Measurements from ENCODE around the gene MGAT4A. TPM values are rescaled to one million over a fixed set of nuclear protein-coding genes. Genes with fewer than 3 reads are reported as not detected.

The MGAT4A gene
- total and polyA plus RNA-seq, 10 of the 15 experiments (the other 5 are each of a cell fraction or from before 2014, with no cell fraction given), result 4.3 to 23.4 (median 13.6) TPM

- ChIA-PET POLR2A (no interaction called here), RAD21 (ENCODE audit: unreplicated experiment) (interaction anchor here (1.2 kb wide), 1 partner anchor 9 kb away, joined by 6 read pairs; no protein-coding TSS in a partner anchor), CTCF (interaction anchor here (0.8 to 1.3 kb wide), 2 partner anchors 9 to 71 kb away, joined by 3 to 4 read pairs; no protein-coding TSS in a partner anchor), SMC1A (ENCODE audit: uncharacterized antibody, unreplicated experiment) (interaction anchor here (0.8 to 3.3 kb wide), 6 partner anchors 9 to 30 kb away, joined by 3 to 16 read pairs (median 4); partner anchors contain the start of gene MGAT4A)
- FAIRE-seq, result no peak
- Histone ChIP-seq H3K27me3 (replicated peaks in 1 of 2; ENCODE audit: control insufficient read depth in 2 of 2, insufficient read depth in 2 of 2, low read length in 1 of 2) (no peaks in the 10 kb centered on the region), H3K9me3 (replicated peaks; ENCODE audit: control insufficient read depth, insufficient read depth, low read length) (peaks cover 4% of the 10 kb centered on the region; the same call in 2 of the 3 replicates), H3K9ac (ENCODE audit: control insufficient read depth, insufficient read depth, low read length) (no peak overlapping the region), H4K20me1 (ENCODE audit: control insufficient read depth, insufficient read depth) (no peaks in the 10 kb centered on the region), H3K4me1 (ENCODE audit: control insufficient read depth, insufficient read depth, low read length) (no peaks in the 10 kb centered on the region), H3K4me2 (ENCODE audit: control insufficient read depth, insufficient read depth) (no peak overlapping the region), H2AFZ (ENCODE audit: control insufficient read depth, low read depth, low read length) (no peak overlapping the region), H3K27ac (ENCODE audit: control insufficient read depth, insufficient read depth) (no peak overlapping the region), H3K36me3 (ENCODE audit: control insufficient read depth in 2 of 2, insufficient read depth in 2 of 2, low read length in 1 of 2) (no peaks in the 10 kb centered on the region), H3K79me2 (ENCODE audit: control insufficient read depth, insufficient read depth, low read length) (no peaks in the 10 kb centered on the region), H3K4me3 (no peak overlapping the region)
- no peak for ATAC-seq
- BruUV-seq (replicated peaks), result no TSS peak
- intact Hi-C loops (cut with micrococcal nuclease; ENCODE audit: unreplicated experiment), result no loop called here
- in situ Hi-C loops (cut with MboI), result no loop called here
- 85% methylated on average over 4 of the region's 4 CpGs for WGBS (ENCODE audit: insufficient coverage, insufficient replicate concordance, low lambda C conversion rate, missing lambda C conversion rate)
- TF ChIP-seq IRF5 (IDR thresholded peaks at IDR 0.05; ENCODE audit: borderline replicate concordance) (no peak), ZBTB4 (CRISPR knock-in tag; IDR thresholded peaks at IDR 0.05) (no peak), SUZ12 (IDR thresholded peaks at IDR 0.05; ENCODE audit: unreplicated experiment) (no peak), BCL3 (IDR thresholded peaks at IDR 0.05; ENCODE audit: borderline replicate concordance, insufficient read depth, low read depth, low read length, poor library complexity, severe bottlenecking) (no peak), PRDM15 (CRISPR knock-in tag; IDR thresholded peaks at IDR 0.05) (no peak), MXI1 (IDR thresholded peaks at IDR 0.05; ENCODE audit: low read depth, low read length) (no peak), PAX5 (IDR thresholded peaks at IDR 0.05; ENCODE audit: borderline replicate concordance, low read depth, low read length) (no peak), NR2F1 (conservative IDR thresholded peaks at IDR 0.05) (no peak), SUPT20H (IDR thresholded peaks at IDR 0.05; ENCODE audit: borderline replicate concordance, control insufficient read depth, low read depth, low read length) (no peak), KLF5 (IDR thresholded peaks at IDR 0.05; ENCODE audit: partially characterized antibody) (no peak), BHLHE40 (IDR thresholded peaks at IDR 0.05; ENCODE audit: borderline replicate concordance in 1 of 2, low read depth in 2 of 2, low read length in 1 of 2) (no peak), MAX (IDR thresholded peaks at IDR 0.05; ENCODE audit: low read depth, low read length) (no peak), CREB1 (IDR thresholded peaks at IDR 0.05; ENCODE audit: low read depth) (no peak)
- no peak for DNase-seq (ENCODE audit: low read depth, low spot score)
Observed at GRCh38 chr2:98720286-98720685, 10.6 kb downstream of the MGAT4A start.

All from GM12878 (cell line).